HG03175 (cell line): Measurements from ENCODE around the gene MYL12B.
"Not testable (repeated sequence)": the region's sequence is repeated elsewhere in the genome, so short reads cannot be mapped to it uniquely, and the experiment has no call there.

Source experiments
- ATAC-seq: cut with Tn5 transposase; IDR thresholded peaks from one replicate; pipeline ENCODE4 v1.9.1; 2021; ENCODE audit warnings: mild to moderate bottlenecking, moderate library complexity; ENCODE audit not compliant: unreplicated experiment

The MYL12B gene

DNA sequence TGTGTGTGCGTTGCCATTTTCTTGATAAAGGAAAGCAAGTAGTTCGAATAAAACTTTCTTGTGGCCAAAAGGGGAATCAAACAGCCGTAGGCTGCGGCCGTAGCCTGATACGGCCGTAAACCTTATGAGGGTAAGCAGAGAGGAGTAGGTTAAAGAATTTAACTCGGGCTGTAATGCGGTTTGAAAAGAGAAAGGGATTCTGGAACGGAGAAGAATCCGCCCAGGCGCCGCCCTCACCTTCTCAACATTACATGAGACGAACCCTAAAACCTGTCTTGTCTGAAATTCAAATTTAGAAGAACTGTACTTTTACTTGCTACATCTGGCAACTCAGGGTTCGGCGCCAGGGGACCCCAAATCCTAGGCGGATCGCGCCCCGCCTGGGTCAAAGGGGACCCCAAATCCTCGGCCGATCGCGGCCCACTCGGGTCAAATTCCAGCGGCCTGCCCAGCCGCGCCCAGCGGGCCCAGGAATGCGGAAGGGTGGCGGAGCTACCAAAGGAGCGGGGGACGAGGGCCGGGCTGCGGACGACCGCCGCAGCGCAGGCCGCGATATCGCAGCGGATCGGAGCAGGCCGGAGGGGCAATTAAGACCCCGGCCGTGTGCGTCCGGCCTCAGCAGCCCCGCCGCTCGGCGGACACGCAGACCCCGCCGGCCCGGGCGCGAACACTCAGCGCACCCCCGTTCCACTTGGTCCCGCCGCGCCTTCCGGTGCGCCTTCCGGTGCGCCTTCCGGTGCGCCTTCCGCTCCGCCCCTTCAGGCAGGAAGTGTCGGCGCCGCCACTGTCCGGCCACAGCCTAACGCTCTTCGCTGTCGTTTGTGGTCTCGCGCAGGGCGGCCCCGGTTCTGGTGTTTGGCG, at the start of gene MYL12B:
Gene MYL12B, plus strand, starts transcription at position 761 of the 861 bp plus-strand sequence. CDS start 10,766 bp downstream, outside the sequence.
- peak; percentile 88 for ATAC-seq

DNA sequence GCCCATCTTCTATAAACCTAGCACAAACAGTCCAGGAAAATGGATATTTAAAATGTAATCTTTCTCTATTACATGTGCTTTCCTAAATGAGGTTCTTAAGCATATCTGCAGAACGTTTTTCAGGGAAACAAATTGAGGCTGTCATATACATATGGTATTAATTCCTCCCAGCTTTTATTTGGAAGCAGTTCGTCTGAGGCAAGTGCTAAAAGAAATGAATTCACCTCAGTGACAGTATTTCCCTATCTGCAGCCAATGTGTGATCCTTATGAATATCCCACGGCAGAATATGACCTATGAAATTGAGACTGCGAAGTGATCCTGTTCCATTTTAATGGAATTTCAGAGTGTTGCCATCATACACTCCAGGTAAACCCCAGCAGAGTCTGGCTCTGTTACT, 49.3 kb upstream of the MYL12B start:
- ATAC-seq = no peak

DNA sequence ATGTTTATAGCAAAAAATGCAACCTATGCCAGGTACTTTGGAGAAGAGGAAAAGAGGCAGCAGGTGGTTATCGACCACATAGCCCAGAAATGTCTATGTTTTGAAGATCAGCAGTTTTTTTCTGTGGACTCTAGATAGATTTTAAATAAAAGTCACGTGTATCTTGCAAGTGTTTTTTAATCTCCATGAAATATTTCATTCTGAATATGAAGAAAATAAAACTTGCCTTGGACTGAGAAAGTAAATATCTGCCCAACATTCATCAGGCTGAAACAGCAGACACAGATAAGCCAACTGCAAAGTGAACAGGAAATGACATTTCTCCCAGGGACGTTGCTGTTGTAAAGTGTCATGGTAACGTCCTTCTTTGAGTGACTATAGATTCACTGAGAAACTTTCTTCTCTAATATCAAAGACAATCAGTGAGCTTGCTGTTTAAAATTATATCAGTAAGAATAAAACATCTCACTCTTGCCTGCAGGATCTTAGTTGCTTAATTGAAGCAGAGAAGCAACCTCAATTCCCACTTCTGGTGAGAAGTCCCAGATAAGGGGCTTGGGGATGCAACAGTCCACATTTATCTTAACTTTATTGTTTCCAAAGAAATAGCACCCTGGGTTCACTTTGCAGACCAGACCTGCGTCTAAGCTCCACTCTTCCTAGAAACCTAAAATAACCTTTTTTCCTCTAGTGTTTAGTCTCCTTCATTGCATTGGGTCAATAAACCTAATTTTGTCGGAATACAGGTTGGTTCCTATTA, 48.5 kb upstream of the MYL12B start:
- ATAC-seq = peak; percentile 55

DNA sequence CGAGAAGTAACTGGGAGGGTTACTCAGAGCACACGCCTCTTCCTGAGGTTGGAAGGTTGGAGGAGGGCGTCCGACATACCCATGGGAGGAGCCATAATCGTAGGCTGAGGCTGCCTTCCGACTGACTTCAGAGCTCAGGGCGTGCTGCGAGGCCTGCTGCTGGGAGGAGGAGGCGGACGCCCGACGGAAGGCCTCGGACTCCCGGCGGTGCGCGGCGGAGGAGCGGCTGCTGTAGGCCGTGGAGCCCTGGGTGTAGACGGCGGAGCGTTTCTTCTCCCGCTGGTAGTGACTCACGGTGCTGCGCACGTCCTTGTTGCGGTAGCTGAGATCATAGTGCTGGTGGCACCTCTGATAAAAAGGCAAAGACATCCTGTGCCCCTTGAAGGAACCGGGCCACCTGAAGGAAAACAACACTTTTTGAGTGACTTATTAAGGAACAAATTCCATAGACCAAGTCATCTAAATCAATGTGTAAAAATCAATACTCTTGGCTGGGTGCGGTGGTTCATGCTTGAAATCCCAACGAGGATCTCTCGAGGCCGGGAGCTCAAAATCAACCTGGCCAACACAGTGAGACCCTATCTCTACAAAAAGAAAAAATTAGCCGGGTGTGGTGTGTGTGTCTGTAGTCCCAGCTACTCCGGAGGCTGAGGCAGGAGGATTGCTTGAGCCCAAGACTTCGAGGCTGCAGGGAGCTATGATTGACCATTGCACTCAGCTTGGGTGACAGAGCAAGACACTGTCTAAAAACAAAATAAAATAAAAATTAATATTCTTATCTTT, 46.9 kb upstream of the MYL12B start:
- no peak for ATAC-seq

DNA sequence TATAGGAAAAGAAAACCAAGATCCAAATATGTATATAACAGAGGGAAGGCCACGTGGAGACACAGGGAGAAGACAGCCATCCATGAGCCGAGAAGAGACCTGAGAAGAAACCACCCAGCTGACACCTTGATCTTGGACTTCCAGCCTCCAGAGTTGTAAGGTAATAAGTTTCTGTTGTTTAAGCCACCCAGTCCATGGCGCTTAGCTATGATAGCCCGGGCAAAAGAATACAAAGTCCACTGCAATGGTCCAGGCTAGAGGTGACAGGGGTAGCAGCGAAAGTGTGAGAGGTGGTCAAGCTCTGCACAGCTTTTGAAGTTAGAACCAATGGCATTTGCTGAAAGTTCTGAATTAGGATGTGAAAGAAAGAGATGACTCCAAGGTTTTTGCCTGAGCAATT, 44.9 kb upstream of the MYL12B start:
- ATAC-seq = no peak

DNA sequence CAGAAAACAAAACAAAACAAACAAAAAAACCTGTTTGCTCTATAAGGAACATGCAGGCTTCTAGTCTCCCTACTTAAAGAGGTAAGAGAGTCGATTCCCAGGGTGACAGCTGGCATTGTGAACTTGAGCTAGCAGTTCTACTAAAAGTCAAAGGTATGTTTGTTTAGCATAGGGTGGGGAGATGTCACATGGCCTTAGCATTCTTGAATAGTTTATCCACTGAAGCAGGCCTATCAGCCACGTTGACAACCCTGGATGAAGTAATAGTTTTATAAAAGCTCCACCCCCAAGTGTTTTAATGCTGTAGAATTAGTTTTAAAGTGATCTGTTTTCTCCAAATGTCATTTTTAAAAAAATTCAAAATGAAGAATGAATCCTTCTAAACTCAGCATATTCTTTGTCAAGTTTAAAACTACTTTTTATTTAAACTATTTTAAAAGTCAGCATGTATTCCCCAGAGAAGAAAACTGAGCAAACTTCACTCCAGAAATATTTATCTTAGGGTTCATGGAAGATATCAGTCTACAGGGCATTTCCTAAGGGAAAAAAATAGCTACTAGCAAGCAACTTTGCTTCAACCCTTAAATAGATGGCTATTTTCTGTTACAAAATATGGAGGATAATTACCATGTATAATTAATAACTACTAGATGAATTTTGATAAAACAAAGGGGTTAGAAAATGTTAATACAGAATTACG, 43.8 kb upstream of the MYL12B start:
- no peak for ATAC-seq

DNA sequence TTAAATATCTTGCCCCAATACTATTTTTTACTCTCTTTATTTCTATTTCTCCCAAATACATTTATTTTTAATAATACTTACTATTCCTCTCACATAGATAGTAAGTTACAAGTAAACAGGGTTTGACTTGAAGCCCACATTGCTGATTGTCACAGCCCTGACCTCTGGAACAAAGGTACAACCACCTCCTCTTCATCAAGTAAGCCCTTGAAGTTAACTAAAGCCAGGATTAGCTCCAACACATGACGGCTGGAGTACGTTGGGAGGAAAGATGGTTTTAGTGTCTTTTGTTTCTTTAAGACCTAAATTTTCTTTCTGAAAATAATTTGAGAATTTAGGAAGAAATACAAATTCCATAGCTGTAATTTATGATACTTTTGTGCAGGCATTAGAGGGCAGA, 43.1 kb upstream of the MYL12B start:
- ATAC-seq = no peak

DNA sequence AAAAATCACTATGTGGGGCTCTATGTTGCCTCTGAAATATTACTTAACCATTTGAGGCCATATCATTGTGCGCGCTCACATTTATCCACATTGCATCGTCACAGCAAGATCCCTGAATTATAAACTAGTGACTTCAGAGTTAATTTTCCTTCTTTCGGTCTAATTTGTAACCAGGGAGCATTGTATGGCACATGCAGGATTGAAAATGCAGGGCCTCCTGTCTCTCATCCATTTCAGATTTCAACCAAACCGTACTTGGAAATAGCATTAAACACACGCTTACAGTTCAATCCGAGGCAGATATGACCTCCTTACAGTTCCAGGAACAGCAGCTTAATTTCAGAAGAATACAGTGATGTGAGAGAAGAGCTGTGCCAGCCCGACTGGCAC, 42.7 kb upstream of the MYL12B start:
- no peak for ATAC-seq

DNA sequence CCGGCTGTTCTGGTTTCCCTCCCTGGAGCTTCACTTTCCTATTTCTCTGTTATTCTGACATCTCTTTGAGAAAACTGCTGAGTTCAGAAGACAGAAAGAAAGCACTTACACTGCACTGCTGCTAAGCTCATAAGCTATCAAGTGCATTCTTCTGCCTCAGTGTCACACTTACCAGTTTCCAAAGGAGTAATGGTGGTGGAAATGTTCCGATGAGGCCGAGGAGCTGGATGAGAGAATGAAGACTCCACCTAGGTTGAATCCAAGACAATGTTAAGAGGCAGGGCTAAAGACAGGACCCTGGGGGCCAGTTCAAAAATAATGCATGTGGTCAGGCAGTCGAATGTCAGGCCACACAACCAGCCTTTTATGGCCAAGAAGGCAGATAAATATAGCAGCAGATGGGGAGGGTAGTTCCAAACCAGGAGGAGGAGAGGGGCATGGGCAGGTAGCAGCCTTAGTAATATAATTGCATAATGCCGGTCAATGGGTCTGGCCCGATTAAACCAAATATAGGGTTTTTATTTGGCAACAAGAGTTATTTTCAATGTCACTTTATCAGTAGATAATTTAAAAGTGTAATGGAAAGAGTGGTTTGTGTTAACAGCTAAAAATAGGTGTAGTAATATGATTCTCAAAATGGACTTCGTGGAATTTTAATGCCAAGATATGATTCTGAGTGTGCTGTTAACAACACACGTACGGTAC, 42.1 kb upstream of the MYL12B start, which contains the start of gene MYOM1:
Gene MYOM1, minus strand, starts transcription at position 338 of the 705 bp plus-strand sequence. CDS start 4,745 bp downstream, outside the sequence.
- ATAC-seq = no peak

DNA sequence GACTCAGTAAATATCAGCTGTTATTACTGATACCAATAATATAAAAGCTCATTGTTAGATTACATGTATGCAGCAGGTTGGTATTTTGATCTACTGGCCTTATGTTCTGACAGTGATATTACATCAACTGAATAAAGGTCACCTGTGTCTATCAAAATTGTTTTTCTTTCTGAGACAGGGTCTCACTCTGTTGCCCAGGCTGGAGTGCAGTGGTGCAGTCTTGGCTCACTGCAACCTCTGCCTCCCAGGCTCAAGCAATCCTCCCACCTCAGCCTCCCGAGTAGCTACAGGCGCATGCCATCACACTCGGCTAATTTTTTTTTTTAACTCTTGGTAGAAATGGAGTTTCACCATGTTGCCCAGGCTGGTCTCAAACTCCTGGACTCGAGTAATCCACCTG, 41.1 kb upstream of the MYL12B start:
- not testable (repeated sequence) for ATAC-seq

DNA sequence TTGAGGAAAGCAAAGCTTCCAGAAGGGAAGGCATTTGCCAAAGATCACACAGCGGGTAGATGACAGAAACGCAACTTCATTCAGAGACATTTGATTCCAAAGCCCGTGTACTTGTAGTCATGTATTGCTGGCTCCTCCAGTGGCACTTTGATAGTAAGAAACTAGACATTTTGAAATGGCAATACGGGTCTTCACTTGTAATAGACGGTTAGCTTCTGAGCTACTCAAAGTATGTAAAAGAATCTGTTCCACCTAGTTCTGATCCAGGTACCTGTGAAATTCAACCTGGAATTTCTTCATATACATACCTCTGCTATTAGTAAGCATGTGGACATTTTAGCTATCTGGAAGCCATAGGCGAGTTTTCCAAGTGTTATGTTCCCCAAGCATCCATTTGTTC, 40.4 kb upstream of the MYL12B start:
- no peak for ATAC-seq

DNA sequence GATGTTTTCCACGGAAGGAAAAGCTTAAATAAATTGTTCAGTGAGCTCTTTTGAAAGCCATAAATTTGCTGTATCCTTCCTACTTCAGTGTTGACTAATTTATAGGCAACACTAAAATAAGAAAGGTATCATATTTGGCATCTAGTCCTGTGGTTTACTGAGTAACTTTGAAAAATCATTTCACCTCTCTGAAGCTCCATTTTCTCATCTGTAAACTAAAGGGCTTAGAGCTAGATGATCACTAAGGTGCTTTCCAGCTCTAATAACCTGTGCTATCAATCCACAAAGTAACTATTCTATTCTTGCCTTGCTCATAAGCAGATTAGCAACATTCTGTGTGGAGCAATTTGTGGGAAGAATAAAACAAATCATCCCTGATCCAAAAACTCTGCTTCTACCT, 38.6 kb upstream of the MYL12B start:
- no peak for ATAC-seq

DNA sequence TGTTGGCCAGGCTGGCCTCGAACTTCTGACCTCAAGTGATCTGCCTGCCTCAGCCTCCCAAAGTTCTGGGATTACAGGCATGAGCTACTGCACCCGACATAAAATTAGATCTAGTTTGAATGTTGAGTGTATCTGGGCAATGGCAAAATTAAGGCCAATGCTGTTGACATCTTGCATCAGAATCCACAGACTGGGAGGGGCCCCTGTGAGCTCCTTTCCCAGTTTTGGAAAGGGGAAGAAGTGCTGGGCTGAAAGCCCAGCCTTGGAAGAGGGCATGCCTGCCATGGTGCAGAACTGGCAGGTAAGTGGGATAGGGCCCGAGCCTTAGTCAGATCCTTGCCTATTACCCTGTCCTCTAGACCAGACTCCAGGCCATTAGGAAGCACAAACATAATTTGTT, 37.7 kb upstream of the MYL12B start:
- no peak for ATAC-seq

DNA sequence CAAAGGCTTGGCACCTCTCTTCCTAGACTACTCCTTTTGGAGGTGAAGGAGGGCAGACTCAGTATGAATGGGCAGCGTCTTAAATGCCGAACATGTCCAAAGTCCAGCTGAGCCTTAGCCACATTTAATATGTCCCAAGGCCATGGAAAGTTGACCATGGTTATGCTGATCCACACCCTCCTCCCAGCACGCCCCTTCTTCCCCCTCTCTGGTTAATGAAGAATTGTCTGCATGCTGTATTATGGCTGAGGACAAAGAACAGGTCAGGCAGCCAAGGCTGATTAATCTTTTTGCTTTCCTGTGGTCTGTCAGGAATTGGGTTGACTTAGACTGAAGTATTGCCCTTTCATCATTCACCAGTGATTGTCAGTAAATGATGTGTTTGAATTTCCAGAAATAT, 36.3 kb upstream of the MYL12B start:
- ATAC-seq = no peak

DNA sequence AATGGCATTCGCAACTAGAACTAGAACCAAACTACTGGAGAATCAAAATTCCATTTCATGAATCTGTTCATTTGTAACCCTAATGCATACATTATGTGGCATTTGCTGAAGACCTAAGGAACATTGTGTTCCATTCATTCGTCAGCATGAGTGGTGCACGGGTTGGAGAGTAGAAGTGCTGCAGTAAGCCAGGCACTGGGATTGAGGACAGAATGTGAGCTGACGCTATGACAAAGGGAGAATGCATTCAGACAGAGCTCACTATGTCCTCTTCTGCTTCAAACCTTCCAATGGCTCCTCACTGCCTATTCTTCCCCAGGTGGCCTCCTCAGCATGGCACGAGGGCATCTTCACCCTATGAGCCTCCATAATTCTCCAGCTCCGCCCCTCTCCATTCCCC, 35.9 kb upstream of the MYL12B start:
- no peak for ATAC-seq

DNA sequence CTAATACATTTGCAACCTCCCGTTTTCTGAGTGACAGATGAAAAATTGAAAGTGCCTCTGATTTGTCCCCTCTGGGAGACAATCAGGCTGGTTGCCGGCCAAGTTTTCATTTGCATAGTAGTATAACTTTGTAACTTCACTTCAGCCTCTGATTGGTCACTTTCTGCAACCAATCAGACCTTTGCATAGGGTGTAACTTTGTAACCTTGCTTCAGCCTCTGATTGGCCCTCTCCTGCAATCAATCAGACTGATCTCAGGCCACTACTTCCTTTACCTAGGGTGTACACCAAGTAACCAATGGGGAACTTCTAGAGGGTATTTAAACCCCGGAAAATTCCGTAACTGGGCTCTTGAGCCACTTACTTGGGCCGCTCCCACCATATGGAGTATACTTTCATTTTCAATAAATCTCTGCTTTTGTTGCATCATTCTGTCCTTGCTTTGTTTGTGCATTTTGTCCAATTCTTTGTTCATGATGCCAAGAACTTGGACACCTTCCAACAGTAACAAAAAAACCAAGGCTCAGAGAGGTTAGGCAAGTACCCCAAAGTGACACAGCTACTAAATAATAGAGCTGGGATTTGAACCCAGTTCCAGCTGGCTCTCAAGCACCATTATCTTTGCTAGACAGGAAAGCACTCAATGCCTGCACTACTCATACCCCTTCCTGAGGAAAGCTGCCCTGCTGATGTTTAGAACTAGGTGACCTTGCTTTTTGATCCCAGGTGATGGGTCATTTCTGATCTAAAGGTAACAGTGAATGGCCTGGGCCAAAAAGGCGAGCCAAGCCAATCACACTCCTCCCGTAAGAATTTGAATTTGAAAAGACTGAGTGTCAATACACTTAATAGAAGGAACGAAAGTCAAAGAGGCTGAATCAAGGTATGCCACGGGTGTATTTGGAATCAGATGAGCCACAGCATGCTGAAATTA, 31.3 kb upstream of the MYL12B start:
- no peak for ATAC-seq

DNA sequence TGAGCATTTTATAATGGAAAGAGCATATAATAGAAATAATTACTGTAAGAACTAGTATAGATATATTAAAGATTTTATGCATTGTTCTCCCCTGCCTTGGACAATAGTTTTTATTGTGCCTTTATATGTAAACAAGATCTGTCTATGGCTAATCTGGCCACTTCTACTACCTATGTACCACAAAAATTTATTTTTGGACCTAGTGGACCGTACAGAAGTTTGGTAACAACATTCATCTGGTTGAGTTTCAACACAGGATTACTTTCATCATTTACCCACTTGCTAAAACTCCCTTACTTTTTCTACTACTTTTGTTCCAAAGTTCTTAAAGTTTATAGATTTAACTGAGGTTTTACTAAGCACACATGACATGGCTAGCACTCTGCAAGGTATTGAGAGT, 28.9 kb upstream of the MYL12B start:
- ATAC-seq = no peak

DNA sequence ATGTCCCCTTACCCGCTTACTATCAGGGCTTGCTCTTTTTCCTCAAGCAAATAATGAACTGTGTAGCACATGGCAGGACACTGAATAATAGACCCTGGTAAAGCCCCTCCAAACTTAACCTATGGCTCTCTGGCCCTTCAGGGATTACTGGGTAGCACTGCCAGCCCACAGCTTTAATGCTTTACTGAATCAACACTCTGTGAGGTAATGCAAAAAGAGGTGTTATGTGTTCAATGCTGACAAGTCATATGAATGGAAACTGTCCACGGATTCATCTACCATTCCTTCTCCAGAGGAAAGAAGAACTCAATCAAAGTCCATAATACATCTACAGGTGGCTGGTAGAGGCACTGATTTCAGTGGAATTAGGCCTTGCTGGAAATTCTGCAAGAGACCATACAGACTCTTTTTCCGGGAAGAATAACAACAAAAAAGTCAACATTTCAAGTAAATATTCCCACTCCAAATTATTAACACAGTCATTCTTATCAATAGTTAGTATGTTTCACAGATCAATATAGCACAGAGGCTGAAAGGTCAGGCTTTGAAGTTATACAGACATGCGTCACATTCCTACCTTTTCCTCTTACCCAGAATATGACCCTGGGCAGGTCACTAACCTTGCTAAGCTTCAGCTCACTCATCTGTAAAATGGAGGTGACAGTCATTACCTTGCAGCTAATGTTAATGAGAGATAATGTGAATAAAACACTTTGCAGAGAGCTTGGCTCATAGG, 28.3 kb upstream of the MYL12B start:
- ATAC-seq = no peak
